Glutamatergic neuron (in vitro differentiated cells): ENCODE measurements around the gene SLFN12. TPM values are rescaled to one million over a fixed set of nuclear protein-coding genes. Genes with fewer than 3 reads are reported as not detected.

Experiments
- DNase-seq: peaks from one replicate; pipeline ENCODE4 v3.0.0; 2022
- H3K27ac Mint-ChIP-seq: one replicate; pipeline ENCODE4 v1.8.0; 2020; ENCODE audit warnings: mild to moderate bottlenecking, mixed read lengths, inconsistent platforms; ENCODE audit not compliant: unreplicated experiment
- H3K27me3 Mint-ChIP-seq: one replicate; pipeline ENCODE4 v1.8.0; 2020; ENCODE audit warnings: mild to moderate bottlenecking, moderate library complexity, mixed read lengths, inconsistent platforms; ENCODE audit not compliant: unreplicated experiment
- H3K36me3 Mint-ChIP-seq: one replicate; pipeline ENCODE4 v1.8.0; 2020; ENCODE audit warnings: mild to moderate bottlenecking, mixed read lengths, inconsistent platforms; ENCODE audit not compliant: unreplicated experiment
- H3K4me1 Mint-ChIP-seq: one replicate; pipeline ENCODE4 v1.8.0; 2020; ENCODE audit warnings: mild to moderate bottlenecking, low read depth, mixed read lengths, inconsistent platforms; ENCODE audit not compliant: unreplicated experiment
- H3K4me3 Mint-ChIP-seq: one replicate; pipeline ENCODE4 v1.8.0; 2020; ENCODE audit warnings: mild to moderate bottlenecking, mixed read lengths, inconsistent platforms; ENCODE audit not compliant: unreplicated experiment
- H3K9me3 Mint-ChIP-seq: one replicate; pipeline ENCODE4 v1.8.0; 2020; ENCODE audit warnings: mild to moderate bottlenecking, moderate library complexity, mixed read lengths, inconsistent platforms; ENCODE audit not compliant: unreplicated experiment
- total RNA-seq: library from RNA; stranded (reverse); fragmentation: NEBNext Ultra II Directional; extraction: Animal tissue kit (Norgen Biotek cat#: 25700); gene quantifications from one replicate; pipeline ENCODE4 v1.2.1, GENCODE V29; 2021; ENCODE audit not compliant: unreplicated experiment
- TF ChIP-seq, protein P1 (sequence below): fragments of 200-600 bp; sonication (generic); IDR thresholded peaks from one replicate; pipeline ENCODE4 v1.5.0; 2021; ENCODE audit not compliant: partially characterized antibody, unreplicated experiment

SLFN12 gene
- total RNA-seq, 1 donor from 2014 or later, result not detected

GRCh38 chr17:35390663-35391062 is 41.6 kb downstream of the SLFN12 start:
- peaks cover 4% of the 10 kb centered on the region for H3K36me3 Mint-ChIP-seq

DNA sequence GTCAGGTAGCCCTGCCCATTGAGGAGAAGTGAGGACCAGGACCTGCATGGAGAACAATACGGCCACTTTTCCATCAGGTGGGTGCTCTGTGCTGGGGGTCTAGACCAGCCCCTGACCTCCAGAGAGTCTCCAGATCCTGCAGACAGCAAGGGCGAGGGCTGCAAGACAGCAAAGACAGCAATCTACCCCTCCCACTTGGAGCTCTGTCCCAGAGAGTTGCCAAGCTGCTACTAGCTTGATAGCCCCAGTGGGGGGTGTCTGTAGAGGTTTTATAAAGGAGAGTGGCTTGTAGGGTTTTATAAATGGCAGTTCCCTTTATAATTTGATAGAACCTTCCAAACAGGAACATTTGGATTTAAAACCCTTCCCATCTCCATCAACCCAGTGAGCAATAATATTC is 42.1 kb downstream of the SLFN12 start:
- H3K27ac Mint-ChIP-seq, result no peak overlapping the region
- H3K4me1 Mint-ChIP-seq, result no peaks in the 10 kb centered on the region
- H3K9me3 Mint-ChIP-seq, result peaks cover 2% of the 10 kb centered on the region
- H3K4me3 Mint-ChIP-seq, result no peak overlapping the region
- DNase-seq, result no peak
- peaks cover 4% of the 10 kb centered on the region for H3K36me3 Mint-ChIP-seq
- H3K27me3 Mint-ChIP-seq, result no peaks in the 10 kb centered on the region
- TF ChIP-seq, protein P1, sequence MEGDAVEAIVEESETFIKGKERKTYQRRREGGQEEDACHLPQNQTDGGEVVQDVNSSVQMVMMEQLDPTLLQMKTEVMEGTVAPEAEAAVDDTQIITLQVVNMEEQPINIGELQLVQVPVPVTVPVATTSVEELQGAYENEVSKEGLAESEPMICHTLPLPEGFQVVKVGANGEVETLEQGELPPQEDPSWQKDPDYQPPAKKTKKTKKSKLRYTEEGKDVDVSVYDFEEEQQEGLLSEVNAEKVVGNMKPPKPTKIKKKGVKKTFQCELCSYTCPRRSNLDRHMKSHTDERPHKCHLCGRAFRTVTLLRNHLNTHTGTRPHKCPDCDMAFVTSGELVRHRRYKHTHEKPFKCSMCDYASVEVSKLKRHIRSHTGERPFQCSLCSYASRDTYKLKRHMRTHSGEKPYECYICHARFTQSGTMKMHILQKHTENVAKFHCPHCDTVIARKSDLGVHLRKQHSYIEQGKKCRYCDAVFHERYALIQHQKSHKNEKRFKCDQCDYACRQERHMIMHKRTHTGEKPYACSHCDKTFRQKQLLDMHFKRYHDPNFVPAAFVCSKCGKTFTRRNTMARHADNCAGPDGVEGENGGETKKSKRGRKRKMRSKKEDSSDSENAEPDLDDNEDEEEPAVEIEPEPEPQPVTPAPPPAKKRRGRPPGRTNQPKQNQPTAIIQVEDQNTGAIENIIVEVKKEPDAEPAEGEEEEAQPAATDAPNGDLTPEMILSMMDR, result no peak

More at GRCh38 chr17:35390663-35391062, 41.6 kb downstream of the SLFN12 start:
- DNase-seq, result no peak
- Mint-ChIP-seq H3K9me3 (peaks cover 2% of the 10 kb centered on the region), H3K4me1 (no peaks in the 10 kb centered on the region), H3K27ac (no peak overlapping the region), H3K4me3 (no peak overlapping the region), H3K27me3 (no peaks in the 10 kb centered on the region)
- TF ChIP-seq, protein P1, result no peak

DNA sequence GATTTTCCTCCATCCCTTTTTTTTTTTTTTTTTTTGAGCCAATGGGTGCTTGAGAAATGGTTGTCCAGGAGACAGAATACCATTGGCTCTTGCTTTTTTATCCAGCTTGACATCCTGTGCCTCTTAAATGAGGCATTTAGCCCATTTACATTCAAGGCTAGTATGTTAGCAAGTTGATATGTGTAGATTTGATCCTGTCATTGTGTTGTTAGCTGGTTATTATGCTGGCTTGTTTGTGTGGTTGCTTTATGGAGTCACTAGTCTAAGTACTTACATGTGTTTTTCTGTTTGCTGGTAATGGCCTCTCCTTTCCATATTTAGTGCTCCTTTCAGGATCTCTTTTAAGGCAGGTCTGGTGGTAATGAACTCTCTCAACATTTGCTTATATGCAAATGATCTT is 44.8 kb downstream of the SLFN12 start:
- peaks cover 4% of the 10 kb centered on the region for H3K27me3 Mint-ChIP-seq
- TF ChIP-seq, protein P1, result no peak
- H3K27ac Mint-ChIP-seq, result no peak overlapping the region
- no peaks in the 10 kb centered on the region for H3K4me1 Mint-ChIP-seq
- H3K9me3 Mint-ChIP-seq, result peaks cover 2% of the 10 kb centered on the region
- no peaks in the 10 kb centered on the region for H3K36me3 Mint-ChIP-seq
- DNase-seq, result no peak
- no peak overlapping the region for H3K4me3 Mint-ChIP-seq

- no peak for DNase-seq
- H3K27ac Mint-ChIP-seq, result no peak overlapping the region
- no peaks in the 10 kb centered on the region for H3K4me1 Mint-ChIP-seq
- H3K9me3 Mint-ChIP-seq, result peaks cover 2% of the 10 kb centered on the region
- peaks cover 13% of the 10 kb centered on the region for H3K27me3 Mint-ChIP-seq
- TF ChIP-seq, protein P1, result no peak
- no peaks in the 10 kb centered on the region for H3K36me3 Mint-ChIP-seq
- no peak overlapping the region for H3K4me3 Mint-ChIP-seq
Observed at GRCh38 chr17:35377706-35378105, 54.6 kb downstream of the SLFN12 start.

- H3K4me3 Mint-ChIP-seq, result no peak overlapping the region
- peaks cover 2% of the 10 kb centered on the region for H3K9me3 Mint-ChIP-seq
- H3K27me3 Mint-ChIP-seq, result peaks cover 13% of the 10 kb centered on the region
- H3K4me1 Mint-ChIP-seq, result no peaks in the 10 kb centered on the region
- TF ChIP-seq, protein P1, result no peak
- no peaks in the 10 kb centered on the region for H3K36me3 Mint-ChIP-seq
- no peak for DNase-seq
- H3K27ac Mint-ChIP-seq, result no peak overlapping the region
Observed at GRCh38 chr17:35377068-35377467, 55.2 kb downstream of the SLFN12 start.
